SH-SY5Y (cell line): ENCODE results near the gene MUC5AC.

Experiments
- GATA2 ChIP-seq: IDR thresholded peaks from 2 replicates; pipeline ENCODE4 v1.6.1; 2011; ENCODE audit warnings: mild to moderate bottlenecking, low read depth, low read length
- GATA3 ChIP-seq: IDR thresholded peaks from 2 replicates; pipeline ENCODE4 v1.6.1; 2011; ENCODE audit warnings: low read depth, mild to moderate bottlenecking, low read length, moderate library complexity

- TF ChIP-seq GATA2 (no peak), GATA3 (no peak)
Observed at GRCh38 chr11:1234054-1234720, 76.4 kb downstream of the MUC5AC start.
